ENCODE measurements around the gene POLD1. TPM values are rescaled to one million over a fixed set of nuclear protein-coding genes. Genes with fewer than 3 reads are reported as not detected.

POLD1 gene
- total RNA-seq, 1 donor from 2014 or later = 10.8 TPM

- peaks cover 72% of the 10 kb centered on the region for H3K27me3 ChIP-seq (ENCODE audit: low read depth)
- no peaks in the 10 kb centered on the region for H3K9me3 ChIP-seq (replicated peaks)
- intact Hi-C loops (cut with micrococcal nuclease) = no loop called here
- no peak overlapping the region for H3K4me3 ChIP-seq
- H3K36me3 ChIP-seq = no peaks in the 10 kb centered on the region
- H3K27ac ChIP-seq (replicated peaks) = no peak overlapping the region
- no peak for TF ChIP-seq CTCF (IDR thresholded peaks at IDR 0.05; ENCODE audit: borderline replicate concordance)
- no peak for DNase-seq
- peaks cover 8% of the 10 kb centered on the region for H3K4me1 ChIP-seq
Observed at GRCh38 chr19:50425581-50425980, 41.4 kb downstream of the POLD1 start.

- Histone ChIP-seq H3K4me3 (peak overlapping the region; percentile 51), H3K4me1 (peaks cover 22% of the 10 kb centered on the region), H3K27ac (replicated peaks) (peak overlapping the region; percentile 54), H3K36me3 (no peaks in the 10 kb centered on the region), H3K9me3 (replicated peaks) (no peaks in the 10 kb centered on the region), H3K27me3 (ENCODE audit: low read depth) (peaks cover 67% of the 10 kb centered on the region)
- DNase-seq = no peak
- intact Hi-C loops (cut with micrococcal nuclease) = no loop called here
- no peak for TF ChIP-seq CTCF (IDR thresholded peaks at IDR 0.05; ENCODE audit: borderline replicate concordance)
Observed at GRCh38 chr19:50427318-50427925, 43.3 kb downstream of the POLD1 start.

- intact Hi-C loops (cut with micrococcal nuclease) = no loop called here
- TF ChIP-seq CTCF (IDR thresholded peaks at IDR 0.05; ENCODE audit: borderline replicate concordance) = no peak
- H3K4me1 ChIP-seq = peaks cover 27% of the 10 kb centered on the region
- peak; percentile 85 for DNase-seq
- peak overlapping the region; percentile 54 for H3K27ac ChIP-seq (replicated peaks)
- H3K36me3 ChIP-seq = no peaks in the 10 kb centered on the region
- H3K27me3 ChIP-seq (ENCODE audit: low read depth) = peaks cover 67% of the 10 kb centered on the region
- peak overlapping the region; percentile 51 for H3K4me3 ChIP-seq
- no peaks in the 10 kb centered on the region for H3K9me3 ChIP-seq (replicated peaks)
Observed at GRCh38 chr19:50427997-50428425, 43.9 kb downstream of the POLD1 start.

GRCh38 chr19:50428772-50429463, 44.8 kb downstream of the POLD1 start:
- H3K4me3 ChIP-seq = no peak overlapping the region
- intact Hi-C loops (cut with micrococcal nuclease) = no loop called here
- H3K27ac ChIP-seq (replicated peaks) = no peak overlapping the region
- no peak for TF ChIP-seq CTCF (IDR thresholded peaks at IDR 0.05; ENCODE audit: borderline replicate concordance)
- no peaks in the 10 kb centered on the region for H3K36me3 ChIP-seq
- peaks cover 27% of the 10 kb centered on the region for H3K4me1 ChIP-seq
- H3K9me3 ChIP-seq (replicated peaks) = no peaks in the 10 kb centered on the region
- peaks cover 67% of the 10 kb centered on the region for H3K27me3 ChIP-seq (ENCODE audit: low read depth)
- DNase-seq = no peak

GRCh38 chr19:50430888-50431342, 46.8 kb downstream of the POLD1 start:
- no peak for DNase-seq
- peak overlapping the region; percentile 78 for H3K4me3 ChIP-seq
- no peaks in the 10 kb centered on the region for H3K9me3 ChIP-seq (replicated peaks)
- peak overlapping the region; percentile 58 for H3K27ac ChIP-seq (replicated peaks)
- intact Hi-C loops (cut with micrococcal nuclease) = no loop called here
- TF ChIP-seq CTCF (IDR thresholded peaks at IDR 0.05; ENCODE audit: borderline replicate concordance) = no peak
- peaks cover 27% of the 10 kb centered on the region for H3K4me1 ChIP-seq
- peaks cover 74% of the 10 kb centered on the region for H3K27me3 ChIP-seq (ENCODE audit: low read depth)
- no peaks in the 10 kb centered on the region for H3K36me3 ChIP-seq

Measured in left ventricle myocardium inferior (tissue), 1 donor.